ENCODE data around the gene LRRD1. TPM values are rescaled to one million over a fixed set of nuclear protein-coding genes. Genes with fewer than 3 reads are reported as not detected.

Gene LRRD1
- total RNA-seq, 4 donors from 2014 or later, result 0.13 to 0.23 TPM; not detected in 2

DNA sequence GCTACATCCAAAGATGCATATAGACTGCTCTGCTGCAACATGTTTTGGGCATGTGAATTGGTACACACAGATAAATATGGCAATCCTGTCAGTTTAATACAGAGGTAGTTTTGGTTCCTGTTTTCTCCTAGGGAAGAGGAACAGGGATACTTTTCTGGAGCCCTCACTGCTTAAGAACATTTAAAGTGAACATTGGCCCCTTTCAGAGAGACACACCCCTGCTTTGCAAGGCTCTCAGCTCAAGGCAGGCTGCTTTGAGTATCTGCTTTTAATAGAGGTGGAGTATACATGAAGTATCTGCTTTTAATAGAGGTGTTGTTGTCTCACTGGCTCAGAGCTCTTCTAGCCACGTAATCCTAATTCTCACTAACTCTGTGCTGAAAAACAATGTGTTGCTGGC is 83.6 kb downstream of the LRRD1 start:
- Histone ChIP-seq H3K36me3 (peaks cover 5 to 97% of the 10 kb centered on the region in 2 donors), H3K27ac (no peak overlapping the region), H3K4me3 (no peak overlapping the region), H3K27me3 (no peaks in the 10 kb centered on the region), H3K9me3 (no peaks in the 10 kb centered on the region), H3K4me1 (no peaks in the 10 kb centered on the region)
- no peak for TF ChIP-seq POLR2A (IDR thresholded peaks at IDR 0.05)
- WGBS, 2 donors (ENCODE audit: low coverage in 1 of 2), result 40% methylated on average over 1 of the region's 1 CpG
- no peak for ATAC-seq

Small RNAs within 50 kb of the gene (small RNA-seq; reads per million reads assigned to genes)
- gene MIR1285-1 (0 reads per million in 4 donors), gene RF00019 (0 reads per million in 4 donors)

Other genes starting within 250 kb of the LRRD1 start
- 10 to 100 TPM; 38.5 to 99.0 (median 50.8) TPM for gene AKAP9, start 238.3 kb downstream of the LRRD1 start, total RNA-seq
- gene CYP51A1, start 44.7 kb downstream of the LRRD1 start, total RNA-seq, result 10 to 100 TPM; 27.7 to 48.3 (median 37.9) TPM
- gene KRIT1, start 66.8 kb upstream of the LRRD1 start, total RNA-seq, result 10 to 100 TPM; 37.1 to 74.2 (median 66.3) TPM
- 10 to 100 TPM; 35.0 to 42.0 (median 39.1) TPM for gene ANKIB1, start 66.8 kb upstream of the LRRD1 start, total RNA-seq

All from gastroesophageal sphincter (tissue), 4 donors.